T47D (cell line): ENCODE measurements around the gene PFDN5.
"Not testable (repeated sequence)": the region's sequence is repeated elsewhere in the genome, so short reads cannot be mapped to it uniquely, and the experiment has no call there.

Experiments
- DNase-seq, 2 experiments: peaks; one replicate each; pipeline versions ENCODE4 v3.0.0 to v3.0.0-alpha.2; 2011 to 2012; ENCODE audit warnings: low read depth in 1 of 2, low spot score in 1 of 2
- JUND ChIP-seq: IDR thresholded peaks from 2 replicates; pipeline ENCODE4 v1.6.1; 2012; ENCODE audit warnings: low read depth
- in situ Hi-C: cut with HindIII; loops from 2 replicates; pipeline ENCODE4 v1.10.0; 2016; ENCODE audit warnings: low sequenced_read_pairs, low pct_unique_long_range_greater_than_20kb

The PFDN5 gene

GRCh38 chr12:53292426-53292825, 2.9 kb upstream of the PFDN5 start:
- no peak for TF ChIP-seq JUND
- in situ Hi-C loops, result no loop called here
- DNase-seq, result no peak

- DNase-seq, result no peak
- TF ChIP-seq JUND, result no peak
- in situ Hi-C loops, result no loop called here
Measured at GRCh38 chr12:53295891-53296219, 513 bp downstream of the PFDN5 start.

- DNase-seq, in situ Hi-C loops: not testable (repeated sequence)
Measured at GRCh38 chr12:53297106-53297505, 1.8 kb downstream of the PFDN5 start.

- no peak for TF ChIP-seq JUND
- in situ Hi-C loops, result no loop called here
- DNase-seq, result no peak
Measured at GRCh38 chr12:53298164-53298563, 2.8 kb downstream of the PFDN5 start.

GRCh38 chr12:53299101-53299453, 3.7 kb downstream of the PFDN5 start:
- TF ChIP-seq JUND, result no peak
- DNase-seq, result no peak
- in situ Hi-C loops, result no loop called here

GRCh38 chr12:53299454-53300180, 4.3 kb downstream of the PFDN5 start, which contains the start of gene MYG1:
Gene MYG1, plus strand, starts transcription at chr12:53299695. Its CDS starts 43 bp downstream, at chr12:53299738.
- TF ChIP-seq JUND, result no peak
- in situ Hi-C loops, result no loop called here
- peak; percentile 86 to 93 for DNase-seq

- in situ Hi-C loops, result no loop called here
- no peak for DNase-seq
- no peak for TF ChIP-seq JUND
Measured at GRCh38 chr12:53300187-53300586, 4.8 kb downstream of the PFDN5 start.

- TF ChIP-seq JUND, result no peak
- DNase-seq, result no peak
- in situ Hi-C loops, result no loop called here
Measured at GRCh38 chr12:53302903-53303302, 7.6 kb downstream of the PFDN5 start.

- DNase-seq, result no peak
- no peak for TF ChIP-seq JUND
- in situ Hi-C loops, result no loop called here
Measured at GRCh38 chr12:53306826-53307225, 11.5 kb downstream of the PFDN5 start.

GRCh38 chr12:53308276-53308675, 12.9 kb downstream of the PFDN5 start:
- in situ Hi-C loops, result no loop called here

GRCh38 chr12:53313996-53314395, 18.7 kb downstream of the PFDN5 start:
- in situ Hi-C loops, result no loop called here
- no peak for TF ChIP-seq JUND
- DNase-seq, result no peak

More at GRCh38 chr12:53308276-53308675, 12.9 kb downstream of the PFDN5 start:
- TF ChIP-seq JUND, result no peak
- DNase-seq, result no peak

GRCh38 chr12:53320352-53321195, 25.2 kb downstream of the PFDN5 start:
- TF ChIP-seq JUND, result no peak
- DNase-seq, result no peak
- in situ Hi-C loops, result no loop called here

- TF ChIP-seq JUND, result no peak
- in situ Hi-C loops, result no loop called here
- no peak for DNase-seq
Measured at GRCh38 chr12:53324113-53324778, 28.9 kb downstream of the PFDN5 start.
